ENCODE measurements around the gene FAM120A.

The FAM120A gene

DNA sequence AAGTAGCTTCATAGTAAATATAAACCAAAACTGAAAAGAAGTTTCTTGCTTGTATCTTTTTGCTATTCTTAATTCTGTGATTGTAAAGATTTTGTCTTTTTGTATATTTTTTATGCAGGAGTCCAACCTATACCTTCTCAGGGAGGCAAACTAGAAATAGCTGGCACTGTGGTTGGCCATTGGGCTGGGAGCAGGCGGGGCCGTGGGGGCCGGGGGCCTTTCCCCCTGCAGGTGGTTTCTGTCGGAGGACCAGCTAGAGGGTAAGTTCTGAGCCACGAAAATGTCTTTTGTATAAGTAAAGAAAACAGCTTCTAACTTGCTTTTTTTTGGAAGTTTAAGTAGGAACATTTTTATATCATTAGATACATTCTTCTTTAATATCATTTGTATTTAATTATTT is 109.5 kb downstream of the FAM120A start:
- DNase-seq = no peak

DNA sequence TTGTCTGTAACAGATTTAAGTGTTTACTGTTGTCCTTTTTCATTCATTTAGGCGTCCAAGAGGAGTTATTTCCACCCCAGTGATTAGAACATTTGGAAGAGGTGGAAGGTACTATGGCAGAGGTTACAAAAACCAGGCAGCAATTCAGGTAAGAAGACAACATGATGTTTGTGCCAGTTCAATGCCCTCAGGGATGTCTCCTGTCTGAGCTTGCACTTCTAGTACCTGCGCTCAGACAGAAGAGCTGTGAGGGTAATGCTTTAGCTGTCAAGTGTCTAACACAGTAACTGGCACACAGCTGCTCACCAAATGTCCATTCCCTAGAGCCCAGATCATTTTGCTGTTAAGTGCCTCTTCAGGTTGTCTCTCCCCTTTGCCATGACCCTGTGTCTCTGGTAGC is 110.7 kb downstream of the FAM120A start:
- DNase-seq = no peak

DNA sequence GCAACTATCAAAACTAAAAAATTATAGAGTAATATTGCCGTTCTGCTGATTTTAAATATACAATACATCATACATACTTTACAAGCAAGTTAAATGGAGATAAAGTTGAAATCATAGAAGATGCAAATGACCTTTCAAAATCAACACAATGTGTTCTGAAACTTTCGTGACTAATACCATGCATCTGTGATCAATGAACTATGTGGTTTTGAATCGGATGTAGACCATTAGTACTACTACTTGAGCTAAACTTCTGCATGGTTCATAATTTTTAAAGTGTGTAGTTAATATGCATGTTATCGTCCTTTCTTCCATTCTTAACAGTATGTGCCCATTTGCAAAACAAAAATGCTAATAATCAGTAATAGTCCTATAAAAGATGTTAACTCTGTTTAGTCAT is 113.6 kb downstream of the FAM120A start:
- no peak for DNase-seq

DNA sequence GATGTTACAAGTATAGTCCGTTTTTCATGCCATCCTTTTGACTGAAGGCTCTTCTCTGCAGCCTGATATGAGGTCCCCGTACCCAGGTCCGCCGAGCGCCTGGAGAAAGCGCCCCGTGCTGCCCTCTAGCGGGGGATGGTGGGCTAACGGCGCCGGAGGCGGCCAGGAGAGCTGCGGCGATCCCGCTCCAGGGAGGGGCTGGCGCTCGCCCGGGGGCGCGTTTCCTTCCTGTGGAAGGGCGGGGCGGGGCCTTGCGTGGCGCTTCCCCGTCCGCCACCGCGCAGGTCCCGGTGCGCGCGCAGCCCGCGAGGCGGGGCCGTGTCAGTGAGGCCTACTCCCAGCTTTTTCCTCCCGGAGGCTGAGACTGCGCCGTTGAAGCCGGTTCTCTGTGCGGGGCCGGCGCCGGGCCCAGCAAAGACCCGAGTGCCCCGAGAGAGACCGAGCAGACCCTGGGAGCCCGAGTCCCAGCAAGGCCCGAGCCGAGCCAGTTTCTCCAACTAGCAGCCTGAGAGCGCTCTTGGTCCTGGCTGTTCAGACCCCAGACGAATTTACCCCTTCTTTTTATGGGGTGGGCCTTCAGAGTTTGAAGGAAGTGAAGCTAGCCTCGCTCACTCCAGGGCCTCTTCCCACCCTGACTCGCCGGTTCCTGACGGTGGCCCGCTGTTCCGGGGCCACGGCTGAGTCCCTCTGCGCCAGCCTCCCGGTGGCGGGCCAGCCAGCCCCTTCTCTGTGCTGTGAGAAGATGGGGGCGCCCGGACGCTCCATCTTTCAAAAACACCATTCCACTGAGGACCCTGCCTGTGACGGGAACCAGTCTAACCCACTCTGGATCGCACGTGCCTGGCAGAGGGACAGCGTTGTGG is 115.2 kb downstream of the FAM120A start:
- peak; percentile 97 for DNase-seq

DNA sequence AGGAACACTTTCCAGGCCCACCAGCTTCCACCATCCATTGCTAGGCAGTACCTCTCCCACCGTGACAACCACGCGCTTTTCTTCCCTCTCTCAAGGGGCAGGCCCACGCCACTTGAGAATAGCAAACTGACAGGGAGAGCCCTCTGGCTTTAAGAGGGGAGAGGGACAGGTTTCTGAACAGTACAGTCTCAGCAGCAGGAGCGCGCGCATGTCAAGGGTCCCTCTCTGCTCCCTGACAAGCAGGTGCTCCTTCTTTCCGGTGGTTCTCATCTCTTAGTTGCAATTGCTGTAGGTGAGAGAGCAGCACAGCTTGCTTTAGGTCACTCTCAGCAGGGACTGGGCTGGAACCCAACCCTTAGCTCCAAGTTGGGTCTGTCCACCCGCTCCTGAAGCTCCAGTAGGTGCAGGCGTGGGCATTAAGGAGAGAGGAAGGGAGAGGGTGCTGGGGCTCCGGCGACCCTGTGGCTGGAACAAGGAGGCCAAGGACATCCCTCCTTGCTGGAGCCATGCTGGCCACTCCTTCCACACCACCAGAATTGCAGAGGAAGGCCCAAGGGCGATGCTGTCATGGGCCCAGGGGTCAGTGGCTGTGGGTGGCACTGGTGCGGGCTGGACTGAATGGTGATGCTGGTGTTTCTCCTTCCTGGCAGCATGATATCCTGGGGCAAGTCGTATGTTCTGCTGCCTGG is 115.9 kb downstream of the FAM120A start:
- DNase-seq = no peak

DNA sequence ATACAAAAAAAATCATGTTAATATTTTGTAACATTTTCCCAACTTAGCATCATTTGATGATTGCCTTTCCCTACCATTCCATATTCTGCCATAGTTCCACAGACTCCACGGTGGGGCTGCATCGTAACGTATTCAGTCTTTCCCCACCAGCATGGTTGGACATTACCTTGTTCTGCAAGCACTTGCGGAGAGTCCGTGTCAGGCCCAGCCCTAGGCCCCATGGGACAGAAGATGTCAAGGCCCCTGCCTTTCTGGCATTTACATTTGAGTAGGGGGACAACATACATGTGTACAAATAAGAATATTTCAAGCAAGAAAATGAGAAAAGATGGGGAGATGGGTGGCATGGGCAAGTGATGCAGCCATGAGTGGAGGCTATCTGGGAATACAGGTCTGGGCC is 116.7 kb downstream of the FAM120A start:
- no peak for DNase-seq

DNA sequence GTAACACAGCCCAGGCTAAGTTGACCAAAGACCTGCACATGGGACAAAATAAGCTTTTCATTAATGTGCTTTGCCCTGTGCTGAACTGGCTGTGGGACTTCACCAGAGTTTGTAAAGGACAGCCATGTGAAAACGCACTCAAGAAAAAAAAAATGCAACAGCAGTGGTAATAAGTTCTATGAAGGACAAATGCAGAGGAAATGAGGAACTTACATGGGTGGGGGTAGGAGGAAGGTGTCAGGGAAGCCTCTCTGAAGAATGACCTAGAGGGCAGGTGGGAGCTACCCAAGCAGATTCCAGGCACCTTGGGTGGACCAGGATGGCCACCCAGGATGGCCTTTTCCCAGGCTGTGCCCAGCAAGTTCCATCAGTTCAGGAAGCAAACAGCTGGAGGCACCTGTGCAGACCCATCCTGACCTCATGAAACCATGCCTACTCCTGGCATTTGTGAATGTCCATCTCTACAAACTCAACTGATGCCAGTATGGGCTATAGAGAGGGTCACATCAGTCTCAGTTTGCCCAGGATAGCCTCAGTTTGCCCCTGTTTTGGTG is 118.2 kb downstream of the FAM120A start:
- no peak for DNase-seq

DNA sequence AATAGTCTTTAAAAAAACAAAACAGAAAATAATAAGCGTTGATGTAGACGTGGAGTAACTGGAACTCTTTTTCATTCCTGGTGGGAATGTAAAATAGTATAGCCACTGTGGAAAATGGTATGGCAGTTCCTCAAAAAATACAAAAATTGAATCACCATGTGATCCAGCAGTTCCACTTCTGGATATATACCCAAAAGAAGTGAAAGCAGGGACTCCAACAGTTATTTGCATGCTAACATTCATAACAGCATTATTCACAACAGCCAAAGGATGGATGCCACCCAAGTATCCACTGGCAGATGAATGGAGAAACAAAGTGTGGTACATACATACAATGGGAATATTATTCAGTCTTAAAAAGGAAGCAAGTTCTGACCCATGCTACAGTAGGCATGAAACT is 120.7 kb downstream of the FAM120A start:
- DNase-seq = no peak

DNA sequence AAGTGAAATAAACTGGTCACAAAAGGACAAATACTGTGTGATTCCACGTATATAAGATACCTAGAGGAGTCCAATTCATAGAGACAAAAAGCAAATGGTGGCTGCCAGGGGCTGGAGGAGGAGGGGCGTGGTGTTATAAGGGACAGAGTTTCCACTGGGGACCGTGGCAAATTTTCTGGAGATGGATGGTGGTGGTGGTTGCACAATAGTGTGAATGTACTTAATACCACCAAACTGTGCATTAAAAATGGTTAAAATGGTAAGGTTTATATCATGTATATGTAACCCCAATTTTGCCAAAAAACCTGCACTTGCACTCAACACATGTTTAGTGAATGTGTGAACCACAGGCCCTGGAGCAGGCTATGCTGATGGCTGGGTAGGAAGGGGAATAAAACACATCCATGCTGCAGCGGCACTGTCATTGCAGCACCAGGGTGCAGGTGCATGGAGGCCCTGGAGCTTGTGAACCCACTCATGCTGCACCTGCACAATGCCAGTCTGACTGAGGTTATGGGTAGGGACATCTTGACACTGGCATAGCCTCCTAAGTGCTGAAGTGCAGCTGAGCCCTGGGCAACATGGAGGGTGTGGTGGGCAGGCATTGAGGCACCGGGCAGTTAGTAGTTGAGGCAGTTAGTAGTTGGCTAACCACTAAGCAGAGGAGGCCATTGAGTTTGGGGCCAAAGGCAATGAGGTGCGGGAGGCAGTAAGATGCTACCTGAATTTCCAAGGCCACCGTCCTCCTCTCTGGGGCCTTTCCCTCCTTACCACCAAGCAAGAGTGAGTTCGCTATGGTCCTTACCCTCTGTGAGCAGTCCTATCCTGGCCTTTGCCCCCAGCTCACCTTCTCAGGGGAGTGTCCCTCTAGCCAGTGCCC is 121.4 kb downstream of the FAM120A start:
- DNase-seq = no peak

DNA sequence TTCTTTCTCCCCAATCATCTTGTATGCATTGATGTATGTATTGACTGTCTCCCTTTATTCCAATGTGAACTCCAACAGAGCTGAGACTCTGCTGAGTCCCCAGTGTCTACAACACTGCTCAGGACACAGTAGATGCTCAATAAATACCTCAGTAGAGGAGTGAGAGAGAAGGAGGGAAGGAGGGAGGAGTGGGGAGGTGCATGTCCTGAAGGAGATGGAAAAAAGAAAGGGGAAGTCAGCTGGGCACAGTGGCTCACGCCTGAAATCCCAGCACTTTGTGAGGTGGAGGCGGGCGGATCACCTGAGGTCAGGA is 122.0 kb downstream of the FAM120A start:
- no peak for DNase-seq

DNA sequence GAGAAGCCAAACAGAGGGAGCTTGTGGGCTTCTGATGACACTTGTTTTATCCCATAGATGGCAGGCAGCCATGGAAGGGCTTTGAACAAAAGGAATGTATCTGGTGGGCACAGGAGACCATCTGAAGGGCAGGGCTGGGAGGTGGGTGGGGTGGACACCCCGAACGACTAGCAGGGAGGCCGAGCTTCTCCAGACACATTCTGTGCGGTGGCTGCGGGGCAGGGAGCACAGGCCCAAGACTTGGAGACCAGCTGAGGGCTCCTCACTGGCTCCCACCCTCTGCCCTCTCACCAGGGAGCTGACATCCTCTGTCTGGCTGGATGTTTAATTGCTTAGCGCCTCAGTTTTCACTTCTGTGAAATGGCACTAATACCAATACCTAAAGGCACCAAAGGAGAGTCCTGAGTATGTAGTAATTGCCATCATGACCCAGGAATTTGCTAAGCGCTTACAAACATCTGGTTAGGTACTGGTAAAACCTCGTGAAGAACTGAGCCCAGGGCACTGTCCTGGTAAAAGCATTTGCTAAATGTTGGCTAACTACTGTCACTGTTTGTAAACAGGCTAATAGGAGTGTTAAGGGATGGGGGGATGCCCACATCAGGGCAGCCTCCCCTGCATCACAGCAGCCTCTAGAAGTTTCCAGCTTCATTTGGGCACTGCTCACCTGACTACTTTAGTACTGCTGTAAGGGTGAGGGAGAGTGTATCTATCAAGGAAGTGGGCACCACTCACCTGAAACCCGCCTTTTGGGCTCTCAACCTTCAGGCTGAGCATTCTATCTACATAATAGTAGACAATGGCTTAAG is 122.8 kb downstream of the FAM120A start:
- no peak for DNase-seq

DNA sequence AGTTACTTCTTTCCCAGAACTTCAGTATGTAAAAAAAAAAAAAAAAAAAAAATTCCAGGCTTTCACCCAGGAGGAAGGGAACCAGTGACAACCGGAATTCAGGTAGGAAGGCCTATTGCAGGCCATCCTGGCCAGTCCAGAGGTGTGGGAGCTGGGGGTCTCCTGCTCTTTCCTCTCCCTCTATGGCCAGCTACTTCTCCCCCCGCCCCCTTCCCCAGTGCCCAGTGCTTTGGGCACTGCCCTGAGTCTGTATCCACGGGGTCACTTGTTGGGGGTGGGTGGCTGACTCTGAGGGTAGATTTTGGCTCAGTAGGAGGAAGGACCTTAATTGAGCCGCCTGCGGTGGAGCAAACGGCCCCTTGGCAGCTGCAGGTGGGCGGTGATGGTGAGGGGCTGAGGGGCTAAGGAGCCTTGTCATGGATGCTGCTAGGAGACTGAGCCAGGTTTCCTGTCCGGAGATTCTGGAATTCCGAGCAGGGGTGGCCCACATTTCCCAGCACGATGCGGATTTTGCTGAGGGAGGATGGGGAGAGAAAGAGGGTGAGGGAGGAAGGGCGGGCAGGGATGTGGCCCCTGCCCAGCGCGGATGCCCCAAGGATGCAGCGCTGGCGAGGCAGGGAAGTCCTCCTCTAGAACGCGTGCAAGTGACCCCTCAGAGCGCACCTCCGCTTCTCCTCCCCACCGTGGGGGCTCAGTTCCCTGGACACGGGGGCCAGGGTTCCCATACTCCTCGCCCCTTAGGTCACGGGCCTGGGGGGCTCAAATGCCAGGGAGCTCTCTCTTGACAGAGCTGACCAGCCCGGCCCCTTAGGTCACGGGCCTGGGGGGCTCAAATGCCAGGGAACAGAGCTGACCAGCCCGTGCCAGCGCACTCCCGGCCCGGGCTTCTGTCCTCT is 123.7 kb downstream of the FAM120A start:
- DNase-seq = peak; percentile 8

DNA sequence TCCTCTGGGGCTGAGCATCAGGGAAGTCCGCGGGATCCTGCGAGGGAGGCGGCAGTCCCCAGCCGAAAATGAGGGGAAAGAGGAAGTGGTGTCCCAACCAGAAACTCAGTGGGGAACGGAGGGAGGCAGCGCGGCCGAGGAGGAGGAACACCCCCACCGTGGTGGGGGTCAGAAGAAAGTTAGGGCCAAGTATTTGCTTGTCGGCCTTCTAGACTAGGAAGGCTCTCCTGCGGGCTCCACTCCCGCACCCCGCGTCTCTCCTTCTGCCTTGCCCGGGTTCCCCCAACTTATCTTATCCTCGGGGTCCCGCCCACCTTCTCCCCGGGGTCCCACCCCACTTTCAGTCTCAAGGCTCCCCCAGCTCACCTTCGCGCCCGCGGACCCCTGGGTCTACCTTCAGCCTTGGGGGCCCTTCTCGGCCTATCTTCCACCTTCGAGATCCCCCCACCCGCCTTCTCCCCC is 124.3 kb downstream of the FAM120A start:
- peak; percentile 45 for DNase-seq

DNA sequence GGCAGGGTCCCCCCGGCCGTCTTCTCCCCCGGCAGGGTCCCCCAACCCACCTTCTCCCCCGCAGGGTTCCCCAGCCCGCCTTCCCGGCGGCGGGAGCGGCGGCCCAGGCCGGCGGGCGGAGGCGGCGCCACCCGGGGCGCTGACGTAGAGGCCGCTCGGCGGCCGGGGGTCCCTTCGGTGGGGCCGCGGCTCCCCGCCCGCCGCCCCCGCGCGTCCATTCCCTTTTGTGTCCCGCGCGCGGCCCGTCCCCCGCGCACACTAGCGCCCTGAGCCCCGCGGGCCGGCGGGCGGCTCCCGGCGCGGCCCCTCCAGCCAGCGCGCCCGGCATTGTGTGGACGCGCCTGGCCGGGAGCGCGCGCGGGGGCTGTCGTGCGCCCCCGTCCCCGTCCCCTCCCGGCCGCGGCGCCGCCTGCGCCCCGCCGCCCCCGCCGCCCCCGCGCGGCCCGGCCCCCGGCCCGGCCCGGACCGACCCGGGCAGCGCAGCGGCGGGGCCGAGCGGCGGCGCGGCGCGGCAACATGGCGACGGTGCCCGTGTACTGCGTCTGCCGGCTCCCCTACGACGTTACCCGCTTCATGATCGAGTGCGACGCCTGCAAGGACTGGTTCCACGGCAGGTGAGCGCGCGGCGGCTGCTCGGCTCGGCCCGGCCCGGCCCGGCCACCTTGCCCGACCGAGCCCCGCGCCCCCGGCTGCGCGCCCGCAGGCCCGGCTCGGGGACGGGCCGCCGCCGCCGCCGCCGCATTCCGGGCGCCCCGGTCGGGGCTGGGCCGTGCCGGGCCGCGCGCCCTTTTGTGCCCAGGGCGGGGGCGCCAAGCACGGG is 125.0 kb downstream of the FAM120A start, which contains the start of gene PHF2:
PHF2 (plus strand) TSS at position 327 of the 820 bp plus-strand sequence; CDS start at position 517, 190 bp downstream.
- peak; percentile 26 for DNase-seq

DNA sequence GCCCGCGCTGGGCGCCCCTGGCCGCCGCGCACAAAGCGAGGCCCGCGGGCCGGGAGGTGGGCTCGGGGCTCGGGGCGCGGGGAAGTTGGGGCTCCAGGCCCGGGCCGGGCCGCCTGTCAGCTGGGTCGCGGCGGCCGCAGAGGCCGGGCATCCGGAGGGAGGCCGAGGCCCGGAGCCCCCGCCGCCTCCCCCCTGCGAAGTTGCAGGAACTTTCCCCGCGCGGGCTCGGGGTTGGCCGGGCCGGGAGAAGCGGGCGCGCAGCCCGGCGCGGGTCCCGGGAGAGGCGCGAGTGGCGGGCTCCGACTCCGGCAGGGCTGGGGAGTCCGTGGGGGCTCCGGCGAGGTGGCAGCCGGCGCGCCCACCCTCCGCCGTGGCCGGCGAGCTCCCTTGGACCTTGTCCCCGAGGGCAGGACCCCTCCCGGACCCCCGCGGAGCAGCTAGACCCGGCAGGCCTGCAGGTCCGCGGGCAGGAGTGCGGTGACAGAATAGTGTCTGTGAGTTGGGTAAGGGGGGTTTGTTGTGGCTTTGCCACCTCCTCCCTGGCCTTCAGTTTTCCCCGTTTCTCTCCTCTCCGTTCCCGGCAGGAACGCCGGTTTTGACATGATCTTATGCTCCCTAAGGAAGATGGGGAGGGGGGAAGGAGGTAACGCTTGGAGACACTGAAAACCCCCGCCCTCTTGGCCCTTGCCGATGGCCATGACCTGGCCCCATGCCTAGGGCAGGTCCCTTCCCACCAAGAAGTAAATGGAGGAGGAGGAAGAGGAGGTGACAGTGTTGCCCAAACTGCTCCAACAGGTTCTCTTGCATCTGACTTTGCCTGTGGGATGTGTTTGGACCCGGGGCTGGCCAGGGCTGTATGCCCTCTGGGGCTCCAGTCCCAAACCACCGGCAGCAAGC is 125.8 kb downstream of the FAM120A start:
- DNase-seq = peak; percentile 27

DNA sequence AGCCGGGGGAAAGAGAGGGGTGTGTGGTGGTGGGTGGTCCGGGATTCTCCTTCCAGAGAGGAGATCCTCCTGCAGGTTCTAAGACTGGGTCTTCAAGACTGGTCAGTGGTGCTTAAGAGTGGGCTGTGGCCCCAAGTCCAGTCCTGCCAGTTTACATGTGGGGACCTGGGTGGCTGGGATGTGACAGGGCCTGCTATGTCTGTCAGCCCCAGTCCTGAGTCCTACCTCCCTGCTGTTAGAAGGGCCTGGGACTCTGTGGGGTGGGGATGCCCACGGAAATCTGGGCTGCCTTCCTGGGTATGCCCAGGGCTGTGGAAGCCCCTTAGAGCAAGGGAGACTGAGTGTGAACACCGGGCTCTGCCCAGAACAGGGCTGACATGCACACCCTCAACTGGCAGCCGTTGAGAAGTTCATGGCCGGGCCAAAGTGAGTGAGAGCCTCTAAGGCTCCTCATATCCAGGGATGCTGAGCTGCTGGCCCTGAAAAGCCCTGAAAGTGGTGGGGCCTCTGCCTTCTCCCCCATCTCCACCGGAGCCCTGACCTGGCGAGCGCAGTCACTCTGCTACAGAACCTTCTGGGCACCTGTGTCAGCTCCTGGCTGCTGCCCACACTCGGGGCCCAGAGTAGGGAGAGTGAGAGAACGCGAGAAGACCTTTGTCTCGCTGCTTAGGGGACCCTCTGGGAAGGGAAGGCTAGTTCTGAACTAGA is 126.6 kb downstream of the FAM120A start:
- DNase-seq = no peak

DNA sequence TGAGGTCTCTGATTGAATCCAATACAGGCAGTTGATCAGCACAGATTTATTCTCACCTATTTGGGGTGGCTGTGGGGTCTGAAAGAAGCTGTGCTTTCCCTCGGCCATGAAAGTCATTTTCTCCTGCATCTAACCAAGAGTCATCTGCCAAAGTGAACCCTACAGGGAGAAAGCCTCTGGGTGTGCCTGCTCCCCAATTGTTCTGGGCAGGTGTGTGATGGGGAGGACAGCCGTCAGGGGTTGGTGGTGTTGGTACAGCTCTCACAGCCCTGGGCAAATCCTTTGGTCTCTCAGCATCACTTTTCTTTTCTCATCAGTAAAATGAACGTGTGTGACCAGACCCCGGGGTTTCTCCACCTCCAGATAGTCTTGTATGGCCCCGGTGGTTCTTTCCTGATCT is 127.4 kb downstream of the FAM120A start:
- DNase-seq = no peak
